H9 (cell line): Measurements from ENCODE around the gene OXCT2. TPM values are rescaled to one million over a fixed set of nuclear protein-coding genes. Genes with fewer than 3 reads are reported as not detected.

Source experiments
- DNase-seq: peaks from one replicate; pipeline ENCODE4 v3.0.0-alpha.2; 2017
- H2AFZ ChIP-seq: one replicate; pipeline ENCODE4 v1.6.1; 2013; ENCODE audit warnings: mild to moderate bottlenecking, low read length, control low read depth, moderate library complexity
- H2AK5ac ChIP-seq: 2 replicates; pipeline ENCODE4 v1.6.1; 2013; ENCODE audit warnings: low read length, control low read depth, mixed read lengths; ENCODE audit not compliant: insufficient read length
- H2BK120ac ChIP-seq: one replicate; pipeline ENCODE4 v1.6.1; 2013; ENCODE audit warnings: low read depth, mild to moderate bottlenecking, low read length, control low read depth, inconsistent platforms; ENCODE audit not compliant: poor library complexity, severe bottlenecking
- H2BK12ac ChIP-seq: 2 replicates; pipeline ENCODE4 v1.6.1; 2013; ENCODE audit warnings: low read length, control low read depth, mixed read lengths, low read depth; ENCODE audit not compliant: insufficient read length
- H2BK15ac ChIP-seq: 2 replicates; pipeline ENCODE4 v1.6.1; 2013; ENCODE audit warnings: low read depth, low read length, control low read depth
- H2BK20ac ChIP-seq: one replicate; pipeline ENCODE4 v1.6.1; 2013; ENCODE audit warnings: low read depth, mild to moderate bottlenecking, low read length, control low read depth, inconsistent platforms; ENCODE audit not compliant: poor library complexity, severe bottlenecking
- H2BK5ac ChIP-seq: 2 replicates; pipeline ENCODE4 v1.6.1; 2013; ENCODE audit warnings: low read length, control low read depth, mixed read lengths; ENCODE audit not compliant: insufficient read length
- H3K14ac ChIP-seq: 2 replicates; pipeline ENCODE4 v1.6.1; 2013; ENCODE audit warnings: low read length, control low read depth; ENCODE audit not compliant: insufficient read depth
- H3K18ac ChIP-seq: 2 replicates; pipeline ENCODE4 v1.6.1; 2013; ENCODE audit warnings: low read depth, mild to moderate bottlenecking, mixed read lengths, low read length, control low read depth; ENCODE audit not compliant: insufficient read length
- H3K23ac ChIP-seq: 2 replicates; pipeline ENCODE4 v1.6.1; 2013; ENCODE audit warnings: low read length, control low read depth, mixed read lengths, low read depth; ENCODE audit not compliant: insufficient read length
- H3K23me2 ChIP-seq: 2 replicates; pipeline ENCODE4 v1.6.1; 2013; ENCODE audit warnings: low read depth, mild to moderate bottlenecking, mixed read lengths, low read length, control low read depth; ENCODE audit not compliant: insufficient read length, poor library complexity, severe bottlenecking
- H3K27ac ChIP-seq: 2 replicates; pipeline ENCODE4 v1.5.1; 2013; ENCODE audit warnings: low read length, control low read depth, mixed read lengths, low read depth; ENCODE audit not compliant: insufficient read length
- H3K27me3 ChIP-seq: 2 replicates; pipeline ENCODE4 v1.6.1; 2013; ENCODE audit warnings: low read length, control low read depth, inconsistent platforms; ENCODE audit not compliant: insufficient read depth
- H3K4ac ChIP-seq: 2 replicates; pipeline ENCODE4 v1.6.1; 2013; ENCODE audit warnings: low read depth, mild to moderate bottlenecking, control low read depth, inconsistent platforms, low read length, moderate library complexity
- H3K4me1 ChIP-seq: 2 replicates; pipeline ENCODE4 v1.6.1; 2013; ENCODE audit warnings: low read length, control low read depth, inconsistent platforms; ENCODE audit not compliant: insufficient read depth
- H3K4me2 ChIP-seq: 2 replicates; pipeline ENCODE4 v1.6.1; 2013; ENCODE audit warnings: low read length, control low read depth, mixed read lengths; ENCODE audit not compliant: insufficient read length, insufficient read depth
- H3K56ac ChIP-seq: 2 replicates; pipeline ENCODE4 v1.6.1; 2013; ENCODE audit warnings: low read depth, mild to moderate bottlenecking, mixed read lengths, low read length, control low read depth; ENCODE audit not compliant: insufficient read length
- H3K79me1 ChIP-seq: 2 replicates; pipeline ENCODE4 v1.6.1; 2013; ENCODE audit warnings: low read depth, mild to moderate bottlenecking, moderate library complexity, low read length, control low read depth, inconsistent platforms; ENCODE audit not compliant: insufficient read depth, poor library complexity, severe bottlenecking
- H3K79me2 ChIP-seq: 2 replicates; pipeline ENCODE4 v1.6.1; 2013; ENCODE audit warnings: low read length, control low read depth, inconsistent platforms; ENCODE audit not compliant: insufficient read depth
- H3K9ac ChIP-seq: 2 replicates; pipeline ENCODE4 v1.6.1; 2013; ENCODE audit warnings: low read length, control low read depth, mixed read lengths; ENCODE audit not compliant: insufficient read length; ENCODE audit errors: extremely low read depth
- H3K9me3 ChIP-seq: one replicate; pipeline ENCODE4 v1.6.1; 2013; ENCODE audit warnings: low read depth, low read length, inconsistent platforms; ENCODE audit not compliant: control insufficient read depth
- H3T11ph ChIP-seq: one replicate; pipeline ENCODE4 v1.6.1; 2013; ENCODE audit warnings: mild to moderate bottlenecking, low read length, control low read depth, inconsistent platforms
- H4K20me1 ChIP-seq: one replicate; pipeline ENCODE4 v1.6.1; 2013; ENCODE audit not compliant: control insufficient read depth, insufficient read length, insufficient read depth
- H4K5ac ChIP-seq: 2 replicates; pipeline ENCODE4 v1.6.1; 2013; ENCODE audit warnings: low read depth, mild to moderate bottlenecking, mixed read lengths, low read length, control low read depth; ENCODE audit not compliant: insufficient read length
- H4K8ac ChIP-seq: replicated peaks from 2 replicates; pipeline ENCODE4 v1.6.1; 2013; ENCODE audit warnings: low read length, control low read depth, mixed read lengths, low read depth; ENCODE audit not compliant: insufficient read length
- H4K91ac ChIP-seq: 2 replicates; pipeline ENCODE4 v1.6.1; 2013; ENCODE audit warnings: low read depth, mild to moderate bottlenecking, moderate library complexity, mixed read lengths, low read length, control low read depth; ENCODE audit not compliant: insufficient read length
- H3K27ac Mint-ChIP-seq, 3 experiments: 2 replicates in 2 of 3; 3 replicates in 1 of 3; pipeline ENCODE4 v1.8.0; 2020 to 2021; ENCODE audit warnings: mixed read lengths in 3 of 3, mild to moderate bottlenecking in 1 of 3, moderate library complexity in 1 of 3
- H3K27me3 Mint-ChIP-seq: 2 replicates; pipeline ENCODE4 v1.8.0; 2021; ENCODE audit warnings: low read depth, mild to moderate bottlenecking, moderate library complexity, mixed read lengths
- H3K36me3 Mint-ChIP-seq, 3 experiments: 2 replicates in 2 of 3; 3 replicates in 1 of 3; pipeline ENCODE4 v1.8.0; 2020 to 2021; ENCODE audit warnings: low read depth in 3 of 3, mixed read lengths in 3 of 3; ENCODE audit not compliant: insufficient read depth in 1 of 3
- H3K4me1 Mint-ChIP-seq, 2 experiments: 2 replicates each; pipeline ENCODE4 v1.8.0; 2020; ENCODE audit warnings: mixed read lengths in 2 of 2
- H3K4me3 Mint-ChIP-seq, 2 experiments: 2 replicates in 1 of 2; 3 replicates in 1 of 2; pipeline ENCODE4 v1.8.0; 2020 to 2021; ENCODE audit warnings: mild to moderate bottlenecking in 2 of 2, mixed read lengths in 2 of 2, moderate library complexity in 1 of 2
- H3K9me3 Mint-ChIP-seq, 2 experiments: 2 replicates in 1 of 2; 3 replicates in 1 of 2; pipeline ENCODE4 v1.8.0; 2020; ENCODE audit warnings: mild to moderate bottlenecking in 2 of 2, mixed read lengths in 2 of 2, moderate library complexity in 1 of 2
- CTCF ChIP-seq: fragments of 200-600 bp; sonication (generic); conservative IDR thresholded peaks from 3 replicates; pipeline ENCODE4 v1.8.0; 2021; ENCODE audit warnings: antibody characterized with exemption, mild to moderate bottlenecking
- WGBS: extraction: QIAGEN DNeasy Blood & Tissue Kit; methylation state at CpG from one replicate; pipeline ENCODE4 v1.1.7; 2013; ENCODE audit warnings: missing lambda C conversion rate, low lambda C conversion rate, mixed read lengths; ENCODE audit not compliant: insufficient read length; ENCODE audit errors: extremely low coverage; 5-methylcytosine and 5-hydroxymethylcytosine counted together
- total RNA-seq: library from RNA; stranded (reverse); gene quantifications from 2 replicates; pipeline ENCODE4 v1.2.1, GENCODE V29; 2021

The OXCT2 gene
- total RNA-seq, 1 experiment from 2014 or later = 3.7 TPM

- no peaks in the 10 kb centered on the region for H4K20me1 ChIP-seq
- H3K79me1 ChIP-seq = no peaks in the 10 kb centered on the region
- H3K9me3 ChIP-seq = peaks cover 5% of the 10 kb centered on the region
- H3K4me2 ChIP-seq = no peak overlapping the region
- no peak overlapping the region for H2AFZ ChIP-seq
- no peak overlapping the region for H2BK120ac ChIP-seq
- H3K56ac ChIP-seq = no peak overlapping the region
- H4K5ac ChIP-seq = no peak overlapping the region
- Mint-ChIP-seq H3K36me3 (peaks cover 18 to 76% (median 40%) of the 10 kb centered on the region in 3 experiments), H3K27ac (no peak overlapping the region), H3K4me3 (no peak overlapping the region), H3K9me3 (peaks cover 5 to 8% of the 10 kb centered on the region in 2 experiments; a peak in 4 of 5 replicates), H3K27me3 (peaks cover under 1% of the 10 kb centered on the region; the same call in 1 of the 2 replicates), H3K4me1 (no peaks in the 10 kb centered on the region)
- H2BK15ac ChIP-seq = no peak overlapping the region
- no peak overlapping the region for H3K23ac ChIP-seq
- H3K79me2 ChIP-seq = no peaks in the 10 kb centered on the region
- H2BK12ac ChIP-seq = no peak overlapping the region
- H3K9ac ChIP-seq = no peak overlapping the region
- no peak overlapping the region for H4K8ac ChIP-seq
- H3K4me1 ChIP-seq = no peaks in the 10 kb centered on the region
- H3K14ac ChIP-seq = no peak overlapping the region
- no peak overlapping the region for H3T11ph ChIP-seq
- H3K23me2 ChIP-seq = no peaks in the 10 kb centered on the region
- DNase-seq = no peak
- WGBS = no CpG with 5 or more reads among the region's 9 CpGs
- H4K91ac ChIP-seq = no peak overlapping the region
- no peak overlapping the region for H2BK20ac ChIP-seq
- H2BK5ac ChIP-seq = no peak overlapping the region
- no peak overlapping the region for H2AK5ac ChIP-seq
- no peak overlapping the region for H3K27ac ChIP-seq
- no peak overlapping the region for H3K4ac ChIP-seq
- no peak overlapping the region for H3K18ac ChIP-seq
- TF ChIP-seq CTCF = no peak
- H3K27me3 ChIP-seq = no peaks in the 10 kb centered on the region
Measured at GRCh38 chr1:39755965-39756659, 15.0 kb downstream of the OXCT2 start.
